KMS-11 (cell line): Measurements from ENCODE around the gene NECTIN1.
A peak's percentile ranks its signal among the peaks of the same experiment; 100 is the strongest.

Experiments used
- H2AFZ ChIP-seq: fragments of 200-600 bp; sonication (generic); 2 replicates; pipeline ENCODE4 v1.6.1; 2016; ENCODE audit warnings: antibody characterized with exemption, mixed run types, low read depth
- H3K27ac ChIP-seq: fragments of 200-600 bp; sonication (generic); 2 replicates; pipeline ENCODE4 v1.6.1; 2016; ENCODE audit warnings: mild to moderate bottlenecking, mixed run types
- H3K27me3 ChIP-seq: fragments of 200-600 bp; sonication (generic); 2 replicates; pipeline ENCODE4 v1.6.1; 2017; ENCODE audit warnings: mild to moderate bottlenecking, low read depth, mixed run types, moderate library complexity; ENCODE audit not compliant: insufficient read depth
- H3K36me3 ChIP-seq: fragments of 200-600 bp; sonication (generic); 2 replicates; pipeline ENCODE4 v1.6.1; 2017; ENCODE audit warnings: mild to moderate bottlenecking, mixed run types; ENCODE audit not compliant: insufficient read depth
- H3K4me1 ChIP-seq: fragments of 200-600 bp; sonication (generic); 2 replicates; pipeline ENCODE4 v1.6.1; 2016; ENCODE audit warnings: mild to moderate bottlenecking, low read depth, mixed run types; ENCODE audit not compliant: poor library complexity, severe bottlenecking
- H3K4me2 ChIP-seq: fragments of 200-600 bp; sonication (generic); 2 replicates; pipeline ENCODE4 v1.7.0; 2016; ENCODE audit warnings: mild to moderate bottlenecking, mixed run types
- H3K4me3 ChIP-seq: fragments of 200-600 bp; sonication (generic); IDR thresholded peaks from 2 replicates; pipeline ENCODE4 v1.6.1; 2017; ENCODE audit warnings: low read depth, low read length, mixed read lengths; ENCODE audit not compliant: insufficient read depth
- H3K79me2 ChIP-seq: fragments of 200-600 bp; sonication (generic); 2 replicates; pipeline ENCODE4 v1.6.1; 2016; ENCODE audit warnings: low read depth, mixed run types; ENCODE audit not compliant: insufficient read depth
- H3K9ac ChIP-seq: fragments of 200-600 bp; sonication (generic); 2 replicates; pipeline ENCODE4 v1.6.1; 2016; ENCODE audit warnings: mild to moderate bottlenecking, mixed run types
- H4K20me1 ChIP-seq: fragments of 200-600 bp; sonication (generic); 2 replicates; pipeline ENCODE4 v1.6.1; 2016; ENCODE audit warnings: mild to moderate bottlenecking, mixed run types; ENCODE audit not compliant: insufficient read depth
- CTCF ChIP-seq: fragments of 200-600 bp; sonication (generic); conservative IDR thresholded peaks from 2 replicates; pipeline ENCODE4 v1.6.1; 2017; ENCODE audit warnings: low read depth, mild to moderate bottlenecking, antibody characterized with exemption, low read length, moderate library complexity, mixed read lengths

NECTIN1 gene

GRCh38 chr11:119694334-119694733 is 34.7 kb downstream of the NECTIN1 start:
- peak overlapping the region; percentile 61 for H3K27ac ChIP-seq
- no peaks in the 10 kb centered on the region for H3K36me3 ChIP-seq
- no peak overlapping the region for H3K4me3 ChIP-seq
- H4K20me1 ChIP-seq = no peaks in the 10 kb centered on the region
- peak overlapping the region; percentile 18; the same call in 1 of the 2 replicates for H3K9ac ChIP-seq
- TF ChIP-seq CTCF = no peak
- no peaks in the 10 kb centered on the region for H3K27me3 ChIP-seq
- peaks cover 62% of the 10 kb centered on the region for H3K4me1 ChIP-seq
- peak overlapping the region; percentile 78 for H3K4me2 ChIP-seq
- no peak overlapping the region for H2AFZ ChIP-seq
- H3K79me2 ChIP-seq = no peaks in the 10 kb centered on the region

- no peaks in the 10 kb centered on the region for H4K20me1 ChIP-seq
- H3K79me2 ChIP-seq = no peaks in the 10 kb centered on the region
- H3K4me2 ChIP-seq = peak overlapping the region; percentile 78; the same call in 1 of the 2 replicates
- H3K9ac ChIP-seq = no peak overlapping the region
- no peak overlapping the region for H2AFZ ChIP-seq
- no peak overlapping the region for H3K27ac ChIP-seq
- TF ChIP-seq CTCF = no peak
- no peaks in the 10 kb centered on the region for H3K36me3 ChIP-seq
- H3K4me3 ChIP-seq = no peak overlapping the region
- no peaks in the 10 kb centered on the region for H3K27me3 ChIP-seq
- peaks cover 62% of the 10 kb centered on the region for H3K4me1 ChIP-seq
Observed at GRCh38 chr11:119693253-119693815, 35.7 kb downstream of the NECTIN1 start.

GRCh38 chr11:119692540-119692820 is 36.5 kb downstream of the NECTIN1 start:
- Histone ChIP-seq H2AFZ (no peak overlapping the region), H3K4me2 (no peak overlapping the region), H3K4me1 (peaks cover 62% of the 10 kb centered on the region), H3K4me3 (no peak overlapping the region), H3K36me3 (no peaks in the 10 kb centered on the region), H3K9ac (no peak overlapping the region), H3K79me2 (no peaks in the 10 kb centered on the region), H3K27me3 (no peaks in the 10 kb centered on the region), H4K20me1 (no peaks in the 10 kb centered on the region), H3K27ac (no peak overlapping the region)
- no peak for TF ChIP-seq CTCF

DNA sequence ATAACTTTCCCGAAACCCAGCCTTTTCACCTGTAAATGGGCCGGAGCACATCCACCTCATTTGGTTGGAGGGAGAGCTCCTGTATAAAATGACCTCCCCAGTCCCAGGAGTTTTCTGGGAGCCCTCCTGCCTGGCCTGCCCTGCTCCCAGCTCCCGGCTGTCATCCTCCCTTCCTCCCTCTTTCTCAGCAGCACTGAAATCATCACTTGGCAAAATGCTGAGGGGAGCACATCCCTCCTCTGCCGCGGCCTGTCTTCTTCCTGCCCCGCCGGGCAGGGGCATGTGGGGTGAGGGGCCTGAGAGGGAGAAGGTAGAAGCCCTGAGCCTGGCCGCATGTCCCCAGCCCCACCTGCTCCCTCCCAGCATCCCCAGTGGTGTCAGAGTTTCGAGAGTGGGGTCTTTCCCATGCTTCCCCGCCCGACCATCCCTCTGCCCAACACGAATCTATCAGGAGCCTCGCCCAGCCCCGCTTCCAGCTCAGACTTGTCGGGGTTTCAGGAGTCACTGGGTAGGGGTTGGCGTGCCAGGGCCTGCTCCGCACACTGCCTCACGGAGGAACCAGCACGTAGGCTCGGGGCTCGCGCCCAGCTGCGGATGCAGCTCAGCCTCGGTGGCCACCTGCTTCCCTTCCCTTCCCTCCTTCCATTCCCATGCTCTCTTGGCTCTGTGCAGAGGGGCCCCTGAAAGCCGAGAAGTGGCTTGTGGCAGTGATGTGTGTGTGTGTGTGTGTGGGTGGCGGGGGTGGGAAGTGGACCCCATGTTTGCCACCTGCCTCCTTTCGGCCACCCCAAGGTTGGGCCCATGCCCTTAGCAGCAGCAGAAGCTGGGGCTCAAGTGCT is 37.1 kb downstream of the NECTIN1 start:
- Histone ChIP-seq H4K20me1 (no peaks in the 10 kb centered on the region), H3K4me2 (peak overlapping the region; percentile 41; the same call in 1 of the 2 replicates), H3K36me3 (no peaks in the 10 kb centered on the region), H3K79me2 (no peaks in the 10 kb centered on the region), H3K4me1 (peaks cover 62% of the 10 kb centered on the region), H3K27me3 (no peaks in the 10 kb centered on the region), H3K27ac (no peak overlapping the region), H3K9ac (no peak overlapping the region), H3K4me3 (no peak overlapping the region), H2AFZ (no peak overlapping the region)
- TF ChIP-seq CTCF = no peak
